GM20431 (cell line): ENCODE data around the gene SRXN1.

Experiments
- in situ Hi-C: fragments of 300-500 bp; cut with MseI, MboI; formaldehyde crosslinking; loops from one replicate; pipeline ENCODE4 v1.15.0; 2020; ENCODE audit warnings: low sequenced_read_pairs; ENCODE audit not compliant: unreplicated experiment

SRXN1 gene

GRCh38 chr20:610130-611046 lies 42.6 kb downstream of the SRXN1 start, which contains the start of gene TCF15:
TCF15 (minus strand) TSS chr20:610309; CDS start chr20:610237, 72 bp downstream.
- in situ Hi-C loops, result no loop called here

DNA sequence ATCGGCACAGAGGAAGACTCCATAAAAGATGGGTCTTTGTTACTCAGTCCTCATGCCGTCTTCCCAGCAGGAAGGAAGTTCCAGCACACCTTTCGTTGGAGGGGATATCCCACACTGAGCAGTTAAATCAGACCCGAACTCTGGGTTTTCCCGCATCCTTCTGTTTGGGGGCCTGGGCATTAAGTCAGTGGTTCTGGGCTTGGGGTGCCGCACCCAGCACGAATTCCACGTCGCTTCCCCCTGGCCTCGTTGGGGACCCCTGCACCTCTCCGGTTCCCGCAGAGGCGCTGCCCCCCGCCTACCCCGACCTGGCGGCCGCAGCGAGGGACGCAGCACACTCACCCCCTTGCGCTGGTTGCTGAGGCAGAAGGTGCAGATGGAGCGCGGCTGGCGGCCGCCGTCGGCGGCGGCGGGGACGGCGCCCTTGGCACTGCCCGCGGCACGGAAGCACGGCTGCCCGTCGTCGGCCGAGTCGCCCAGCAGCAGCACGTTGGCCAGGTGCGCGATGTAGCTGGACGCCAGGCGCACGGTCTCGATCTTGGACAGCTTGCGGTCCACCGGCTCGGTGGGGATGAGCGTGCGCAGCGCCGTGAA lies 43.5 kb downstream of the SRXN1 start:
- in situ Hi-C loops, result no loop called here

GRCh38 chr20:608970-609369 lies 44.0 kb downstream of the SRXN1 start:
- in situ Hi-C loops, result no loop called here

- in situ Hi-C loops, result no loop called here
Measured at GRCh38 chr20:607476-607875, 45.5 kb downstream of the SRXN1 start.

DNA sequence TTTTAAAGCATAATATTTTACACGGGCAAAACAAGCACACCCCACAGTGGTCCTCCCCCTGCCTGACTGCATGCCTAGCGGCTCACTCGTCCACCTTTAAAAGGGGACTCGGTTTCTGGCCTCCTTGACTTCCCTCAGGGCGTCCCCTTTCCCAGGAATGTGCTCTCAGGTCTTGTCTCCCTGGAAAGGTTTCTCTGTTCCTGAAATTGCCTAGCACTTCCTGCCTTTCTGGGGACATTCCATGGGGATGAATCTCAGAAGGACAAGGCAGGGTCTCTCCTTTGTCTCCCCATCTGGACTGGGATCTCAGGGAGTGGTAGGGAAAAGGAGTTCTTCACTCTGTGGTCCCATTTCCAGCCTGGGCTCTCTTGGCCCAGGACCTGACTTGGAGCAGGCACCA lies 47.8 kb downstream of the SRXN1 start:
- in situ Hi-C loops, result no loop called here

DNA sequence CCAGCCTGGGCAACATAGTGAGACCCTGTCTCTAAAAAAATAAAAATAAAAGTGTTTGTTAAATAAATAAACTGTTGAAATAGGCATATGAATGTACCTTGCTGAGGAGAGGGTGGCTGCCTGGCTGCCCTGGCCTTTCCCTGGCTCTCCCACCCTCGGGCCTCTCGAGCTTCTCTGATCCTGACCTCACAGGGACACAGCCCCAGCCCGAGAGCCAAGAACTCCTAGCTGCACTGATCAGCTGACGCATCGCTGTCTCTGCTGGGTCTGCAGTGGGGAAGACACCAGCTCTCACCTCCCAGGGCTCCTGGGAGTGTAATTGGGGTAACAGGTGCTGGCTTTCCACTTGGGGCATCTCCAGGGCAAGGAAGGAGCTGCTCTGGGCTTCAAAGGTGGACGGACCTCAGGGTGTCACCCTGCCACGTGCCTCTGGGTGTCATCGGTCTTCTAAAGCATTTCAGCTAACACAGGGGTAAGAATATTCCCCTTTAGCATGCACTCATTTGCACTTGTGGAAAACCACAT lies 49.8 kb downstream of the SRXN1 start:
- in situ Hi-C loops, result no loop called here

- in situ Hi-C loops, result no loop called here
Measured at GRCh38 chr20:602111-602970, 50.7 kb downstream of the SRXN1 start.

GRCh38 chr20:600736-601135 lies 52.3 kb downstream of the SRXN1 start:
- in situ Hi-C loops, result no loop called here

DNA sequence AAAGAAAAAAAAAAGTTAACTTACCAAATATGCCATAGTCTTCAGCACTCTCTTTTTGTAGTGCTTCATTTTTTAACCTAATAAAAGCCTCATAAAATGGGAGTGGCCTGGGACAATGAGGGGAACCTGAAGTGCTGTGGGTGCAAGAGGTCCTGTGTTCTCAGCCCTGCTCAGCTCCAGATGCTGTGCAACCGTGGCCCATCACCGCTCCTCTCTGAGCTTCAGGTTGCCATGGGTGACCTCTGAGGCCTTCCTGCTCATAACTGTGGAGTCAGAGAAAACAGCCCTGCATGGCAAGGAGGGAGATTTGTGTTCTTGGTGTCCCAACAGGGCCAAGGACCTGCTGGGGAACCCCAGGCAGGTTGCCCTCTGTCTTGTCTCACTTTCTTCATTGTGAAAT lies 52.9 kb downstream of the SRXN1 start:
- in situ Hi-C loops, result no loop called here

DNA sequence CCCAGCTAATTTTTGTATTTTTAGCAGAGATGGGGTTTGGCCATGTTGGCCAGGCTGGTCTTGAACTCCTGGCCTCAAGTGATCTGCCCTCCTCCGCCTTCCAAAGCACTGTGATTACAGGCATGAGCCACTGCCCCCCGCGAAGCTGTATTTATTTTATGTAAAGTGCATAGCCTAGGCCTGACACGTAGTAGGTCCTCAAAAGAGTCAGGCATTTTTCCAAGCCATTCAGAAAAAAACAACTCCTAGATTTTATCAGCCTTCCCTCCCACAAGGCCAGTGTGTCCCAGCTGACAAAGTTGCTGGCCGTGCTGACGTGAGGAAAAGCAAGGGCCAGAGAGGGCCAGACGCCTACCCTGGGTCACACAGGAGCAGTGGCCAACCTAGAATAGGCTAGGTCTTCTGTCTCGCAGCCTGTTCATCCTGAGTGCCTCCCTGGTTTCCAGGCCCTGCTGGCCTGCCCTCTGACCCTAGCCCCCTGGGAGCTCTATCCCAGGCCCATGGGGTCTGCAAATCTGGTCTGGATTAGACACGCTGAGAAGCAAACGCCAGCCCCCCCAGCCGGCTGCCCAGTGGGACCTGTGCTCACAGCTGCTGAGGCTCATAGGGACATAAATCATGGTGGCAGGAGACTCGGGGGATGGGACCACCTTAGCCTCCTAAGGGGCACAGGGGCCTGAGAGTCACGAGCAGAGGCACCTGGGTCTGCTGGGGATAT lies 54.7 kb downstream of the SRXN1 start:
- in situ Hi-C loops, result no loop called here

- in situ Hi-C loops, result no loop called here
Measured at GRCh38 chr20:597560-597959, 55.4 kb downstream of the SRXN1 start.
